Cardiac fibroblast (primary cell): Measurements from ENCODE around the gene MARCKSL1.

Source experiments
- DNase-seq, 2 donors: peaks; one replicate each; pipeline versions ENCODE4 v3.0.0 to v3.0.0-alpha.2; 2010; ENCODE audit warnings: low read depth in 2 of 2
- H3K4me3 ChIP-seq, 2 donors: replicated peaks in 1 of 2; 1 replicate in 1 of 2; 2 replicates in 1 of 2; pipeline ENCODE4 v1.5.1; 2011; ENCODE audit warnings: low read depth in 2 of 2, low read length in 2 of 2, mild to moderate bottlenecking in 2 of 2, moderate library complexity in 1 of 2
- TF ChIP-seq, protein P1 (sequence below): IDR thresholded peaks from one replicate; pipeline ENCODE4 v1.5.1; 2011; ENCODE audit warnings: low read depth, mild to moderate bottlenecking, low read length, inconsistent platforms

MARCKSL1 gene

GRCh38 chr1:32321712-32322291, 14.2 kb downstream of the MARCKSL1 start:
- H3K4me3 ChIP-seq: no peak overlapping the region
- TF ChIP-seq, protein P1, sequence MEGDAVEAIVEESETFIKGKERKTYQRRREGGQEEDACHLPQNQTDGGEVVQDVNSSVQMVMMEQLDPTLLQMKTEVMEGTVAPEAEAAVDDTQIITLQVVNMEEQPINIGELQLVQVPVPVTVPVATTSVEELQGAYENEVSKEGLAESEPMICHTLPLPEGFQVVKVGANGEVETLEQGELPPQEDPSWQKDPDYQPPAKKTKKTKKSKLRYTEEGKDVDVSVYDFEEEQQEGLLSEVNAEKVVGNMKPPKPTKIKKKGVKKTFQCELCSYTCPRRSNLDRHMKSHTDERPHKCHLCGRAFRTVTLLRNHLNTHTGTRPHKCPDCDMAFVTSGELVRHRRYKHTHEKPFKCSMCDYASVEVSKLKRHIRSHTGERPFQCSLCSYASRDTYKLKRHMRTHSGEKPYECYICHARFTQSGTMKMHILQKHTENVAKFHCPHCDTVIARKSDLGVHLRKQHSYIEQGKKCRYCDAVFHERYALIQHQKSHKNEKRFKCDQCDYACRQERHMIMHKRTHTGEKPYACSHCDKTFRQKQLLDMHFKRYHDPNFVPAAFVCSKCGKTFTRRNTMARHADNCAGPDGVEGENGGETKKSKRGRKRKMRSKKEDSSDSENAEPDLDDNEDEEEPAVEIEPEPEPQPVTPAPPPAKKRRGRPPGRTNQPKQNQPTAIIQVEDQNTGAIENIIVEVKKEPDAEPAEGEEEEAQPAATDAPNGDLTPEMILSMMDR: no peak
- peak in 1 of 2 donors; percentile 32 for DNase-seq

- TF ChIP-seq, protein P1: no peak
- H3K4me3 ChIP-seq: no peak overlapping the region
- DNase-seq: no peak
Observed at GRCh38 chr1:32318127-32318869, 17.7 kb downstream of the MARCKSL1 start.

DNA sequence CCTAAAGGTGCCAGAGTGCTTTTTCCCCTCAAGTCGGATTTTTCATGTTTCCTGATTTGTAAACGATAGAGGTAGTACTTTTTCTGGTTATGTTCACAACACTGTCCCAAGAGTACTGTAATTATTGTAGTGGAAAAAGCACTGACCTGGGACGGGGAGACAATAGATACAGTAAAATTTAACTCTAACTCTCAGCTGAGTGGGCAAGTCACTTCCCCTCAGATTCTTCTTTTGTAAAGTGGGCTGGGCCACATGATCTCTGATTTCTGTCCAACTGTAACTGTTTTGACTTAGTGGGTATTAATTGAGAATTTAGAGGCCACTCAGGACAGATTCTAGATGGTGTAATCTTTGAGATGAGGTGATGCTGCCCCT, 19.1 kb downstream of the MARCKSL1 start:
- DNase-seq: no peak
- H3K4me3 ChIP-seq: no peak overlapping the region
- TF ChIP-seq, protein P1: no peak

- TF ChIP-seq, protein P1: no peak
- H3K4me3 ChIP-seq: no peak overlapping the region
- no peak for DNase-seq
Observed at GRCh38 chr1:32311709-32312393, 24.2 kb downstream of the MARCKSL1 start.

- TF ChIP-seq, protein P1: no peak
- no peak for DNase-seq
- H3K4me3 ChIP-seq: no peak overlapping the region
Observed at GRCh38 chr1:32309960-32310359, 26.1 kb downstream of the MARCKSL1 start.

DNA sequence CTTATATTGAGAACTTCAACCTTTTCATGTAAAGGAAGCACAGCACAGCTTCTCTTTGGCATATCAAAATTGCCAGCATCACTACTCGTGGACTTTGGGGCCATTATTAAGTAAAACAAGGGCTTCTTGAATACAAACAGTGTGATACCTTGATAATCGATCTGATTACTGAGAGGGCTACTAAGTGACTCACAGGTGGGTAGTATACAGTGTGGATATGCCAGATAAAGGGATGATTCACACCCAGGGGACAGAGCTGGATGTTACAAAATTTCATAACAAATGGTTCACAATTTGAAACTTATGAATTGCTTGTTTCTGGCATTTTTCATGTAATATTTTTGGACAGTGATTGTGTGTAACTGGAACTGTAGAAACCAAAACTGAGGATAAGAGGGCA, 28.7 kb downstream of the MARCKSL1 start:
- H3K4me3 ChIP-seq: no peak overlapping the region
- DNase-seq: peak in 1 of 2 donors; percentile 77
- TF ChIP-seq, protein P1: no peak
